ENCODE data around the gene KCNJ14.

DNA sequence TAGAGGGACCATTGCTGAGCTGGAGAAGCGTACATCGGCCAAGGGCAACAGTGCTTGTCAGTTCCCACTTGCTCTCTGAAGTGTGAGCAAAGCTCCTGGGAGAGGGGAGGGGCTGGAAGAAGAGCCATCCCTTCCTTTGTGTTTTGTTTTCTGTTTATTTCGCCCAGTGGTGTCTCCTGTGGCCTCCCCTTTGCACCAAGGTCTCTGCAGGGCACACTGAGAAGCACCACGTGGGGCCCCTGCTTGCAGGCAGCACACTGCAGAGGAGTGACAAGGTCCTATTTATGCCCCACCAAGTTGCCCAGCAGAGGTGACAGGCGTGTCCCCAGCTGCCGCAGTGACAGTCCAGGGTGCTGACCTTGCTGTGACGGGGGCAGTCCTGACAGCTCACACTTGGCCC is 38.0 kb upstream of the KCNJ14 start:
- TF ChIP-seq, protein P1, sequence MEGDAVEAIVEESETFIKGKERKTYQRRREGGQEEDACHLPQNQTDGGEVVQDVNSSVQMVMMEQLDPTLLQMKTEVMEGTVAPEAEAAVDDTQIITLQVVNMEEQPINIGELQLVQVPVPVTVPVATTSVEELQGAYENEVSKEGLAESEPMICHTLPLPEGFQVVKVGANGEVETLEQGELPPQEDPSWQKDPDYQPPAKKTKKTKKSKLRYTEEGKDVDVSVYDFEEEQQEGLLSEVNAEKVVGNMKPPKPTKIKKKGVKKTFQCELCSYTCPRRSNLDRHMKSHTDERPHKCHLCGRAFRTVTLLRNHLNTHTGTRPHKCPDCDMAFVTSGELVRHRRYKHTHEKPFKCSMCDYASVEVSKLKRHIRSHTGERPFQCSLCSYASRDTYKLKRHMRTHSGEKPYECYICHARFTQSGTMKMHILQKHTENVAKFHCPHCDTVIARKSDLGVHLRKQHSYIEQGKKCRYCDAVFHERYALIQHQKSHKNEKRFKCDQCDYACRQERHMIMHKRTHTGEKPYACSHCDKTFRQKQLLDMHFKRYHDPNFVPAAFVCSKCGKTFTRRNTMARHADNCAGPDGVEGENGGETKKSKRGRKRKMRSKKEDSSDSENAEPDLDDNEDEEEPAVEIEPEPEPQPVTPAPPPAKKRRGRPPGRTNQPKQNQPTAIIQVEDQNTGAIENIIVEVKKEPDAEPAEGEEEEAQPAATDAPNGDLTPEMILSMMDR (IDR thresholded peaks at IDR 0.05; ENCODE audit: insufficient read depth, low read depth, low read length): no peak
- no peak for TF ChIP-seq EZH2 (IDR thresholded peaks at IDR 0.05; ENCODE audit: insufficient read depth, low read length)
